HepG2 (cell line): ENCODE results near the gene ZNF786. TPM values are rescaled to one million over a fixed set of nuclear protein-coding genes. Genes with fewer than 3 reads are reported as not detected.

ENCODE experiments used
- ADNP ChIP-seq: sonication (generic); formaldehyde crosslinking; IDR thresholded peaks from 2 replicates; pipeline ENCODE4 v1.4.0; 2020; ENCODE audit warnings: missing genetic modification reagents
- ATF7 ChIP-seq, 2 experiments: fragments of 450-650 bp in 1 of 2; sonication (generic) in 1 of 2; formaldehyde crosslinking in 1 of 2; IDR thresholded peaks; 2 replicates each; pipeline versions ENCODE4 v1.4.0 to v1.6.1; 2016 to 2020; ENCODE audit warnings: antibody characterized with exemption in 1 of 2, mild to moderate bottlenecking in 1 of 2, missing genetic modification reagents in 1 of 2
- BORCS8-MEF2B ChIP-seq: sonication (generic); formaldehyde crosslinking; IDR thresholded peaks from 2 replicates; pipeline ENCODE4 v1.8.0; 2022; ENCODE audit warnings: mild to moderate bottlenecking, missing genetic modification reagents
- BRCA1 ChIP-seq: sonication (generic); formaldehyde crosslinking; IDR thresholded peaks from 2 replicates; pipeline ENCODE4 v1.4.0; 2020; ENCODE audit warnings: missing genetic modification reagents
- FOXK1 ChIP-seq: sonication (generic); formaldehyde crosslinking; IDR thresholded peaks from 2 replicates; pipeline ENCODE4 v1.4.0; 2020; ENCODE audit warnings: low read depth, missing genetic modification reagents, borderline replicate concordance
- FOXM1 ChIP-seq: sonication (generic); formaldehyde crosslinking; IDR thresholded peaks from 2 replicates; pipeline ENCODE4 v1.5.0; 2020; ENCODE audit warnings: missing genetic modification reagents
- IKZF4 ChIP-seq: sonication (generic); formaldehyde crosslinking; IDR thresholded peaks from 2 replicates; pipeline ENCODE4 v1.5.1; 2020; ENCODE audit warnings: borderline replicate concordance, mild to moderate bottlenecking, low read depth, missing genetic modification reagents; ENCODE audit errors: not compliant biosample characterization
- KAT2B ChIP-seq: fragments of 150-350 bp; IDR thresholded peaks from 2 replicates; pipeline ENCODE4 v1.6.1; 2014; ENCODE audit warnings: low read depth, low read length, borderline replicate concordance
- MXD4 ChIP-seq: IDR thresholded peaks from 2 replicates; pipeline ENCODE4 v1.6.1; 2016; ENCODE audit warnings: mild to moderate bottlenecking, missing biosample characterization, missing genetic modification reagents
- NR2C2 ChIP-seq: sonication (generic); formaldehyde crosslinking; IDR thresholded peaks from 2 replicates; pipeline ENCODE4 v1.4.0; 2020; ENCODE audit warnings: missing genetic modification reagents, mild to moderate bottlenecking, moderate library complexity, borderline replicate concordance
- PHF8 ChIP-seq: sonication (generic); formaldehyde crosslinking; IDR thresholded peaks from 2 replicates; pipeline ENCODE4 v1.5.0; 2020; ENCODE audit warnings: missing genetic modification reagents
- PLRG1 ChIP-seq: fragments of 450-650 bp; conservative IDR thresholded peaks from 2 replicates; pipeline ENCODE4 v1.6.1; 2016
- SAP130 ChIP-seq: IDR thresholded peaks from 2 replicates; pipeline ENCODE4 v1.6.1; 2016; ENCODE audit warnings: low read depth
- SIN3A ChIP-seq: IDR thresholded peaks from 2 replicates; pipeline ENCODE4 v1.6.1; 2011; ENCODE audit warnings: low read depth, mild to moderate bottlenecking, control low read depth, low read length, borderline replicate concordance
- SKI ChIP-seq: fragments of 450-650 bp; IDR thresholded peaks from one replicate; pipeline ENCODE4 v1.6.1; 2018; ENCODE audit warnings: mild to moderate bottlenecking; ENCODE audit not compliant: partially characterized antibody
- SOX6 ChIP-seq, 2 experiments: fragments of 450-650 bp in 1 of 2; sonication (generic) in 1 of 2; formaldehyde crosslinking in 1 of 2; IDR thresholded peaks; 2 replicates each; pipeline versions ENCODE4 v1.4.0 to v1.6.1; 2017 to 2020; ENCODE audit warnings: antibody characterized with exemption in 1 of 2, mild to moderate bottlenecking in 1 of 2, missing genetic modification reagents in 1 of 2
- ZNF607 ChIP-seq: sonication (generic); formaldehyde crosslinking; IDR thresholded peaks from 2 replicates; pipeline ENCODE4 v1.5.1; 2020; ENCODE audit warnings: missing genetic modification reagents, mild to moderate bottlenecking, borderline replicate concordance
- ZNF674 ChIP-seq: sonication (generic); formaldehyde crosslinking; IDR thresholded peaks from 2 replicates; pipeline ENCODE4 v1.5.0; 2020; ENCODE audit warnings: low read depth, mild to moderate bottlenecking, missing genetic modification reagents
- polyA plus RNA-seq, 8 experiments: library from polyadenylated mRNA; depleted of rRNA in 3 of 8; stranded (reverse) in 7 of 8; unstranded in 1 of 8; fragments of >200 nt; fragmentation: Illumina TruSeq in 4 of 8; extraction: Trizol in 4 of 8; gene quantifications; 2 replicates each; pipeline versions ENCODE4 v1.2.1 to v1.2.3, GENCODE V29; 2011 to 2016; ENCODE audit warnings: low read depth in 4 of 8, missing spikeins in 1 of 8, mixed read lengths in 1 of 8; ENCODE audit not compliant: insufficient read depth in 1 of 8
- total RNA-seq, 5 experiments: library from RNA; depleted of rRNA; stranded (reverse); fragments of >200 nt; fragmentation: Illumina TruSeq; extraction: Trizol; gene quantifications; 2 replicates each; pipeline ENCODE4 v1.2.3, GENCODE V29; 2016; ENCODE audit warnings: low read depth in 1 of 5
- TF ChIP-seq, protein P1 (sequence below), 2 experiments: fragments of 450-650 bp in 1 of 2; sonication (generic) in 1 of 2; formaldehyde crosslinking in 1 of 2; IDR thresholded peaks; 2 replicates each; pipeline versions ENCODE4 v1.6.1 to v1.8.0; 2016 to 2022; ENCODE audit warnings: antibody characterized with exemption in 1 of 2, mild to moderate bottlenecking in 1 of 2, missing genetic modification reagents in 1 of 2

The ZNF786 gene
- total and polyA plus RNA-seq, 2 of the 13 experiments (the other 11 are each of a cell fraction or from before 2014, with no cell fraction given) = 2.0 to 4.0 TPM

DNA sequence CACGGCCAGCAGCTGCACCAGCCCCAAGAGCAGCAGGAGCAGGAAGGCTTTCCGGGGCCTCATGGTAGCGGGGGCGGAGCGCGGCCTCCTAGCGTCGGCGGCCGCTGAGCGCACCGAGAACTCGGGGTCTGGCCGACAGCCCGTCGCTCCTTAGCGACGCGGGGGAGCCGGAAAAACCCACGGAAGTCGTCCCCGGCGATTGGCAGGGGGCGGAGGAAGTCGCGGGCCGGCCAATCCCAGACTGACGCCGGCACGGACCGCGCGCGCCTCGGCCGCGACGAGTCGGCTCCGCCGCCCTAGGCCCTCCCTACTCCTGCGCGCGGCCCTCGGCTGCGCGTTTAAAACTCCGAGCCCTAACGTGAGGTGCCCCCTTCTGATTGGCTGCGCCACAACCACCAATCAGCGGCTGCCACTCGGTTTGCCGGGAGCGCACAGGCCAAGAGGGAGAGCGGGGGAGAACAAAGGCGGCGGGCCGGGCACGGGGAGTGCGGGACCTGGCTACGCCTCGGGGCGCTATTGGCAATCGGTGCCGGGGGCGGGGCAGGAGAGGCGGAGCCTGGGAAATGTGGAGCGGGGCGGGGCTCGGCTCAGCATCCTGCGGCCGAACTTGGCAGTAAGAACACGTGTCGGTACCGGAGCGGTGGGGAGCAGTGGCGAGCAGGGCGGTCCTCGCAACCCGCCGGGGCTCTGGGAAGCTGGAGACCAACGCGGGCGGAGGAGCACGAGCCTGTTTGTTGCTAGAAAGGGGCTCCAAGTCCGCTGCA is 62.0 kb downstream of the ZNF786 start, which contains the start of gene PDIA4 (continued):
- TF ChIP-seq ZNF674 (CRISPR knock-in tag) (no peak), SKI (no peak), BORCS8-MEF2B (CRISPR knock-in tag) (peak; percentile 97; the same call in 1 of the 2 replicates), KAT2B (no peak), ATF7 (IDR thresholded peaks at IDR 0.05) (no peak), ATF7 (CRISPR knock-in tag; IDR thresholded peaks at IDR 0.05) (0 out of 2 replicates have a peak, but pooled peaks have one; percentile 35), SOX6 (IDR thresholded peaks at IDR 0.05) (no peak), SOX6 (CRISPR knock-in tag; IDR thresholded peaks at IDR 0.05) (peak; percentile 71), MXD4 (peak; percentile 89), BRCA1 (CRISPR knock-in tag) (no peak), FOXM1 (no peak), SAP130 (peak; percentile 90), SIN3A (peak; percentile 81), ADNP (CRISPR knock-in tag) (no peak), IKZF4 (CRISPR knock-in tag) (no peak), NR2C2 (peak; percentile 43; the same call in 1 of the 2 replicates), ZNF607 (CRISPR knock-in tag) (peak; percentile 8; the same call in 1 of the 2 replicates), PHF8 (CRISPR knock-in tag) (peak; percentile 92), PLRG1 (no peak), FOXK1 (CRISPR knock-in tag) (peak; percentile 47; the same call in 1 of the 2 replicates)
- TF ChIP-seq, protein P1, sequence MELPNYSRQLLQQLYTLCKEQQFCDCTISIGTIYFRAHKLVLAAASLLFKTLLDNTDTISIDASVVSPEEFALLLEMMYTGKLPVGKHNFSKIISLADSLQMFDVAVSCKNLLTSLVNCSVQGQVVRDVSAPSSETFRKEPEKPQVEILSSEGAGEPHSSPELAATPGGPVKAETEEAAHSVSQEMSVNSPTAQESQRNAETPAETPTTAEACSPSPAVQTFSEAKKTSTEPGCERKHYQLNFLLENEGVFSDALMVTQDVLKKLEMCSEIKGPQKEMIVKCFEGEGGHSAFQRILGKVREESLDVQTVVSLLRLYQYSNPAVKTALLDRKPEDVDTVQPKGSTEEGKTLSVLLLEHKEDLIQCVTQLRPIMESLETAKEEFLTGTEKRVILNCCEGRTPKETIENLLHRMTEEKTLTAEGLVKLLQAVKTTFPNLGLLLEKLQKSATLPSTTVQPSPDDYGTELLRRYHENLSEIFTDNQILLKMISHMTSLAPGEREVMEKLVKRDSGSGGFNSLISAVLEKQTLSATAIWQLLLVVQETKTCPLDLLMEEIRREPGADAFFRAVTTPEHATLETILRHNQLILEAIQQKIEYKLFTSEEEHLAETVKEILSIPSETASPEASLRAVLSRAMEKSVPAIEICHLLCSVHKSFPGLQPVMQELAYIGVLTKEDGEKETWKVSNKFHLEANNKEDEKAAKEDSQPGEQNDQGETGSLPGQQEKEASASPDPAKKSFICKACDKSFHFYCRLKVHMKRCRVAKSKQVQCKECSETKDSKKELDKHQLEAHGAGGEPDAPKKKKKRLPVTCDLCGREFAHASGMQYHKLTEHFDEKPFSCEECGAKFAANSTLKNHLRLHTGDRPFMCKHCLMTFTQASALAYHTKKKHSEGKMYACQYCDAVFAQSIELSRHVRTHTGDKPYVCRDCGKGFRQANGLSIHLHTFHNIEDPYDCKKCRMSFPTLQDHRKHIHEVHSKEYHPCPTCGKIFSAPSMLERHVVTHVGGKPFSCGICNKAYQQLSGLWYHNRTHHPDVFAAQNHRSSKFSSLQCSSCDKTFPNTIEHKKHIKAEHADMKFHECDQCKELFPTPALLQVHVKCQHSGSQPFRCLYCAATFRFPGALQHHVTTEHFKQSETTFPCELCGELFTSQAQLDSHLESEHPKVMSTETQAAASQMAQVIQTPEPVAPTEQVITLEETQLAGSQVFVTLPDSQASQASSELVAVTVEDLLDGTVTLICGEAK (IDR thresholded peaks at IDR 0.05) = no peak
- TF ChIP-seq, protein P1 (CRISPR knock-in tag; IDR thresholded peaks at IDR 0.05) = peak; percentile 59; the same call in 1 of the 2 replicates
